ENCODE measurements around the gene BUB3.

DNA sequence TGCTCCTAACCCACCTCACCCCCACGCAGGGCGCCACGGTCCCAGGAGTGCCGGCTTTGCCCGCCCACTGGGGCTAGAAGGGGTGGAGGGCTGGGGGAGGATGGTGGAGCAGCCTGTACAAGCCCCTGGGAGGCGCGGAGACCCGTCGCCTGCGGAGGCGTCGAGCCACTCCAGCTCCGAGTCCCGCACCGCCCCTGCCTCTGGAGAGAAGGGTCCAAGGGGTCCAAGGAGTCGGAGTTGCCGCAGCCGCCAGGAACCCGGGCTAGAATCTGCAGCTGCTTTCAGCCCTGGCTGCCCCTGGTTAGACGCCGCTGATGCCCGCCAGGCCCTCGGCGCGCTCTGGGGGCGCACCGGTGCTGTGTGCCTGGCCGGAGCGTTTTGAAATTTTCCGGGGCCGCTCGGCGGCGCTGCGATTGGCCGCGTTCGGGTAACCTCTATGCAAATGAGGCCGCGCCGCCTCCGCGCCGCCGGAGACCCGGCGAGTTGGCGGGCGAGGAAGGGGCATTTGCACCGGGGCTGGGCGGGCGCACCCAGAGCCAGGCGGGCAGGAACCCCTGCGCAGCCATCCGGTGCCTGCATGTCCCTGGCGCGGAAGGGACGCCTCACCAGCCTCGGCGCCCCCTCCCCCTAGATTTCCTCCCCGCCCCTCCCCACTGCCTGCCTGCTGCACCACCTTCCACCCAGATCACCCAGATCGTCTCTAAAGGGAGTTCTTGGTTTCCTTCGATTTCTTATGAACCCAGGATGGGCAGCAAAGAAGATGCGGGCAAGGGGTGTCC lies 6.4 kb upstream of the BUB3 start, which contains the start of gene HMX2:
- TF ChIP-seq, protein P1, sequence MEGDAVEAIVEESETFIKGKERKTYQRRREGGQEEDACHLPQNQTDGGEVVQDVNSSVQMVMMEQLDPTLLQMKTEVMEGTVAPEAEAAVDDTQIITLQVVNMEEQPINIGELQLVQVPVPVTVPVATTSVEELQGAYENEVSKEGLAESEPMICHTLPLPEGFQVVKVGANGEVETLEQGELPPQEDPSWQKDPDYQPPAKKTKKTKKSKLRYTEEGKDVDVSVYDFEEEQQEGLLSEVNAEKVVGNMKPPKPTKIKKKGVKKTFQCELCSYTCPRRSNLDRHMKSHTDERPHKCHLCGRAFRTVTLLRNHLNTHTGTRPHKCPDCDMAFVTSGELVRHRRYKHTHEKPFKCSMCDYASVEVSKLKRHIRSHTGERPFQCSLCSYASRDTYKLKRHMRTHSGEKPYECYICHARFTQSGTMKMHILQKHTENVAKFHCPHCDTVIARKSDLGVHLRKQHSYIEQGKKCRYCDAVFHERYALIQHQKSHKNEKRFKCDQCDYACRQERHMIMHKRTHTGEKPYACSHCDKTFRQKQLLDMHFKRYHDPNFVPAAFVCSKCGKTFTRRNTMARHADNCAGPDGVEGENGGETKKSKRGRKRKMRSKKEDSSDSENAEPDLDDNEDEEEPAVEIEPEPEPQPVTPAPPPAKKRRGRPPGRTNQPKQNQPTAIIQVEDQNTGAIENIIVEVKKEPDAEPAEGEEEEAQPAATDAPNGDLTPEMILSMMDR (IDR thresholded peaks at IDR 0.05), result no peak
- TF ChIP-seq EP300 (IDR thresholded peaks at IDR 0.05), result no peak
- TF ChIP-seq POLR2A (IDR thresholded peaks at IDR 0.05), result no peak

Data from gastroesophageal sphincter (tissue), 3 donors.